Panc1 (cell line): ENCODE measurements around the gene WDR46. TPM values are rescaled to one million over a fixed set of nuclear protein-coding genes. Genes with fewer than 3 reads are reported as not detected.

Source experiments
- ATAC-seq: fragments of 200-7000 bp; cut with Tn5 transposase; 2 replicates; pipeline ENCODE4 v1.9.1; 2020; ENCODE audit warnings: mild to moderate bottlenecking, moderate library complexity
- BruUV-seq: library from RNA; stranded (reverse); fragments of 400-500 nt; replicated peaks from 2 replicates; lab custom pipeline; 2021; lab: Mats Ljungman, UMichigan
- CTCF ChIA-PET: fragments of 300-600 bp; sonication (Branson Sonifier 250); formaldehyde crosslinking; loops from one replicate; lab custom pipeline; 2022; ENCODE audit warnings: antibody characterized with exemption; lab: Charles Lee
- POLR2A ChIA-PET: fragments of 300-600 bp; sonication (Branson Sonifier 250); formaldehyde crosslinking; loops from one replicate; lab custom pipeline; 2022; ENCODE audit warnings: antibody characterized with exemption; lab: Charles Lee
- DNase-seq: peaks from one replicate; pipeline ENCODE4 v3.0.0-alpha.2; 2010; ENCODE audit warnings: low read depth, low spot score
- H3K27ac ChIP-seq: 2 replicates; pipeline ENCODE4 v1.5.1; 2011; ENCODE audit warnings: mild to moderate bottlenecking, low read length, inconsistent platforms
- H3K27me3 ChIP-seq: fragments of 200-500 bp; sonication (Bioruptor generic); 2 replicates; pipeline ENCODE4 v1.6.0; 2014; ENCODE audit warnings: low read length, inconsistent platforms; ENCODE audit not compliant: control insufficient read depth, insufficient read depth
- H3K36me3 ChIP-seq: fragments of 200-500 bp; sonication (Bioruptor generic); 2 replicates; pipeline ENCODE4 v1.5.1; 2014; ENCODE audit warnings: inconsistent platforms, mild to moderate bottlenecking, low read length, moderate library complexity; ENCODE audit not compliant: control insufficient read depth, insufficient read depth
- H3K4me1 ChIP-seq: 2 replicates; pipeline ENCODE4 v1.5.1; 2011; ENCODE audit warnings: inconsistent platforms, mild to moderate bottlenecking, low read length, moderate library complexity; ENCODE audit not compliant: control insufficient read depth, insufficient read depth
- H3K4me3 ChIP-seq, 2 experiments: 2 replicates each; pipeline ENCODE4 v1.5.1; 2011 to 2012; ENCODE audit warnings: low read depth in 2 of 2, low read length in 2 of 2, mild to moderate bottlenecking in 2 of 2, inconsistent platforms in 1 of 2, moderate library complexity in 1 of 2
- H3K9me3 ChIP-seq: fragments of 200-500 bp; sonication (Bioruptor generic); 2 replicates; pipeline ENCODE4 v1.5.1; 2014; ENCODE audit warnings: low read depth, mild to moderate bottlenecking, inconsistent platforms, low read length, moderate library complexity; ENCODE audit not compliant: control insufficient read depth, insufficient read depth
- CTCF ChIP-seq: fragments of 450-650 bp; IDR thresholded peaks from 2 replicates; pipeline ENCODE4 v1.5.1; 2017; ENCODE audit warnings: mild to moderate bottlenecking
- POLR2AphosphoS5 ChIP-seq: IDR thresholded peaks from 2 replicates; pipeline ENCODE4 v1.6.1; 2012; ENCODE audit warnings: mild to moderate bottlenecking, low read depth, low read length, moderate library complexity
- REST ChIP-seq, 2 experiments: IDR thresholded peaks; 2 replicates each; pipeline ENCODE4 v1.6.1; 2011 to 2012; ENCODE audit warnings: low read depth in 2 of 2, control low read depth in 1 of 2, low read length in 1 of 2, mild to moderate bottlenecking in 1 of 2, moderate library complexity in 1 of 2; ENCODE audit not compliant: insufficient read depth in 1 of 2
- SIN3A ChIP-seq: IDR thresholded peaks from 2 replicates; pipeline ENCODE4 v1.6.1; 2012; ENCODE audit warnings: low read depth, mild to moderate bottlenecking, low read length, moderate library complexity, borderline replicate concordance; ENCODE audit not compliant: insufficient read depth
- TCF7L2 ChIP-seq: IDR thresholded peaks from 2 replicates; pipeline ENCODE4 v1.6.1; 2011; ENCODE audit warnings: mild to moderate bottlenecking, low read depth, low read length, inconsistent platforms
- in situ Hi-C: cut with HindIII; loops from 2 replicates; pipeline ENCODE4 v1.10.0; 2016; ENCODE audit warnings: low sequenced_read_pairs, low pct_unique_long_range_greater_than_20kb
- intact Hi-C: fragments of 100-400 bp; cut with micrococcal nuclease; formaldehyde crosslinking; loops from one replicate; pipeline ENCODE4 v1.10.0; 2022; ENCODE audit not compliant: unreplicated experiment
- total RNA-seq: library from RNA; stranded (reverse); gene quantifications from one replicate; pipeline ENCODE4 v1.2.1, GENCODE V29; 2021; ENCODE audit not compliant: unreplicated experiment

The WDR46 gene
- total RNA-seq, 1 experiment from 2014 or later: 80.6 TPM

- Histone ChIP-seq H3K36me3 (peaks cover 37% of the 10 kb centered on the region), H3K9me3 (no peaks in the 10 kb centered on the region), H3K27me3 (no peaks in the 10 kb centered on the region), H3K27ac (peak within 1 kb of the TSS; percentile 100), H3K4me1 (peaks cover 28% of the 10 kb centered on the region), H3K4me3 (peak within 1 kb of the TSS; percentile 97)
- CTCF ChIA-PET: no interaction called here
- BruUV-seq: TSS peak; percentile 94
- intact Hi-C loops (no loop called here), in situ Hi-C loops (no loop called here)
- POLR2A ChIA-PET: interaction anchor here (0.6 to 1.3 kb wide), 7 partner anchors 10 to 327 kb away, joined by 3 to 13 read pairs (median 4); no protein-coding TSS in a partner anchor
- DNase-seq (peak; percentile 93), ATAC-seq (peak; percentile 93)
- TF ChIP-seq SIN3A (peak; percentile 71; the same call in 1 of the 2 replicates), POLR2AphosphoS5 (peak; percentile 100), REST (IDR thresholded peaks at IDR 0.05; ENCODE audit: insufficient read depth in 1 of 2, low read depth in 2 of 2, low read length in 1 of 2) (peak; percentile 18 to 62; a peak in 2 of 4 replicates), TCF7L2 (peak; percentile 21; the same call in 1 of the 2 replicates), CTCF (no peak)
These were observed 17.4 kb downstream of the WDR46 start, which contains the start of the genes RPS18 and VPS52 for GRCh38 chr6:33271468-33272274. RPS18 (plus strand) TSS chr6:33272075; CDS start chr6:33272120, 45 bp downstream. VPS52 (minus strand) TSS chr6:33271876; CDS start chr6:33271675, 201 bp downstream.

GRCh38 chr6:33271117-33271467, 17.9 kb downstream of the WDR46 start:
- H3K27me3 ChIP-seq: no peaks in the 10 kb centered on the region
- no TSS peak for BruUV-seq
- H3K36me3 ChIP-seq: peaks cover 37% of the 10 kb centered on the region
- no peak for DNase-seq
- no peaks in the 10 kb centered on the region for H3K9me3 ChIP-seq
- peaks cover 23% of the 10 kb centered on the region for H3K4me1 ChIP-seq
- peak overlapping the region; percentile 97 for H3K4me3 ChIP-seq
- ATAC-seq: peak; percentile 23
- H3K27ac ChIP-seq: peak overlapping the region; percentile 100
- no peak for TF ChIP-seq CTCF
- no peak for TF ChIP-seq SIN3A
- no peak for TF ChIP-seq TCF7L2
- TF ChIP-seq REST (IDR thresholded peaks at IDR 0.05; ENCODE audit: insufficient read depth in 1 of 2, low read depth in 2 of 2, low read length in 1 of 2): no peak
- no peak for TF ChIP-seq POLR2AphosphoS5
- in situ Hi-C loops (no loop called here), intact Hi-C loops (no loop called here)
- ChIA-PET CTCF (no interaction called here), POLR2A (interaction anchor here (0.6 to 1.3 kb wide), 4 partner anchors 10 to 299 kb away, joined by 3 to 8 read pairs (median 4); no protein-coding TSS in a partner anchor)
